Epithelial cell of esophagus (primary cell): ENCODE measurements around the gene NETO2.
"Not testable (repeated sequence)": the region's sequence is repeated elsewhere in the genome, so short reads cannot be mapped to it uniquely, and the experiment has no call there.

Source experiments
- DNase-seq: peaks from one replicate; pipeline ENCODE4 v3.0.0; 2010; ENCODE audit warnings: low read depth
- H3K4me3 ChIP-seq: 2 replicates; pipeline ENCODE4 v1.5.1; 2011; ENCODE audit warnings: mild to moderate bottlenecking, low read length, control low read depth
- TF ChIP-seq, protein P1 (sequence below): IDR thresholded peaks from 2 replicates; pipeline ENCODE4 v1.5.1; 2011; ENCODE audit warnings: low read depth, mild to moderate bottlenecking, low read length, control low read depth, inconsistent platforms; ENCODE audit not compliant: insufficient read depth; ENCODE audit errors: missing control alignments

Gene NETO2

DNA sequence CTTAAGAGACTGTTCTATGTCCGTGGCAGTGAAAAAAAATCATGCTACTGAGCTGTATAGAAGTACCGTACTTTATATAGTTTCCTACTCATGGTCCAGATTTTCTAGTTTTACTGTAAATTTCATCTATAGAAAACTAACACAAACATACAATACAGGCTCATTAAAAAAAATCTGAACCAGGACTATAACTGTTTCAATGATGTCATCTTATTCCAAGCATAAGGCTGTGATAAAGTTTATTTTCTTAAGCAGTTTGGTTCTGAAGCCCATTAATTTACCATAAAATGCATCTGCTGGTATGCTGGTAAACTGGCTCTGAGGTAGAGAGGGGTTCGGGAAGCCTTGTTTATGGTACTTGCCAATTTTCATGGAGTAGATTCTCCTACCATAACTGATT lies 16.7 kb upstream of the NETO2 start:
- DNase-seq: no peak
- no peak overlapping the region for H3K4me3 ChIP-seq
- TF ChIP-seq, protein P1, sequence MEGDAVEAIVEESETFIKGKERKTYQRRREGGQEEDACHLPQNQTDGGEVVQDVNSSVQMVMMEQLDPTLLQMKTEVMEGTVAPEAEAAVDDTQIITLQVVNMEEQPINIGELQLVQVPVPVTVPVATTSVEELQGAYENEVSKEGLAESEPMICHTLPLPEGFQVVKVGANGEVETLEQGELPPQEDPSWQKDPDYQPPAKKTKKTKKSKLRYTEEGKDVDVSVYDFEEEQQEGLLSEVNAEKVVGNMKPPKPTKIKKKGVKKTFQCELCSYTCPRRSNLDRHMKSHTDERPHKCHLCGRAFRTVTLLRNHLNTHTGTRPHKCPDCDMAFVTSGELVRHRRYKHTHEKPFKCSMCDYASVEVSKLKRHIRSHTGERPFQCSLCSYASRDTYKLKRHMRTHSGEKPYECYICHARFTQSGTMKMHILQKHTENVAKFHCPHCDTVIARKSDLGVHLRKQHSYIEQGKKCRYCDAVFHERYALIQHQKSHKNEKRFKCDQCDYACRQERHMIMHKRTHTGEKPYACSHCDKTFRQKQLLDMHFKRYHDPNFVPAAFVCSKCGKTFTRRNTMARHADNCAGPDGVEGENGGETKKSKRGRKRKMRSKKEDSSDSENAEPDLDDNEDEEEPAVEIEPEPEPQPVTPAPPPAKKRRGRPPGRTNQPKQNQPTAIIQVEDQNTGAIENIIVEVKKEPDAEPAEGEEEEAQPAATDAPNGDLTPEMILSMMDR: no peak

GRCh38 chr16:47158992-47159391 lies 15.2 kb upstream of the NETO2 start:
- H3K4me3 ChIP-seq: no peak overlapping the region
- TF ChIP-seq, protein P1: no peak
- no peak for DNase-seq

GRCh38 chr16:47156680-47157215 lies 13.0 kb upstream of the NETO2 start:
- H3K4me3 ChIP-seq: no peak overlapping the region
- TF ChIP-seq, protein P1: no peak
- DNase-seq: no peak

GRCh38 chr16:47152501-47152900 lies 8.8 kb upstream of the NETO2 start:
- H3K4me3 ChIP-seq, DNase-seq: not testable (repeated sequence)

GRCh38 chr16:47150067-47150466 lies 6.3 kb upstream of the NETO2 start:
- TF ChIP-seq, protein P1: no peak
- H3K4me3 ChIP-seq: no peak overlapping the region
- no peak for DNase-seq

DNA sequence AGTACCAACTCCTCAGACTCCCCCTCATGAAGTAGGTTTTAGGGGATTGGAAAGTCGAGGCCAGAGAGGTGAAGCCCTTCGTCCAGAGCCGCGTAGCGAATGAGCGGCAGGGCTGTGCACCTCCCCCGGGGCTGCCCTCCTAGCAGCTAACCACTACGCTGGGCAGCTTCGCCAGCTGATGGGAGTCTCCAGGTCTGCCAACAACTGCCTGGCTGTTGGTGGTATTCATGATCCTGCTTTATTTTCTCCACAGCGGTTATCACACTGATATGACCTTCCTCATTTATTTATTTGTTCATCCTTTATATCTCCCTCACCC lies 773 bp upstream of the NETO2 start:
- DNase-seq: no peak
- TF ChIP-seq, protein P1: no peak
- peak overlapping the region; percentile 54 for H3K4me3 ChIP-seq

DNA sequence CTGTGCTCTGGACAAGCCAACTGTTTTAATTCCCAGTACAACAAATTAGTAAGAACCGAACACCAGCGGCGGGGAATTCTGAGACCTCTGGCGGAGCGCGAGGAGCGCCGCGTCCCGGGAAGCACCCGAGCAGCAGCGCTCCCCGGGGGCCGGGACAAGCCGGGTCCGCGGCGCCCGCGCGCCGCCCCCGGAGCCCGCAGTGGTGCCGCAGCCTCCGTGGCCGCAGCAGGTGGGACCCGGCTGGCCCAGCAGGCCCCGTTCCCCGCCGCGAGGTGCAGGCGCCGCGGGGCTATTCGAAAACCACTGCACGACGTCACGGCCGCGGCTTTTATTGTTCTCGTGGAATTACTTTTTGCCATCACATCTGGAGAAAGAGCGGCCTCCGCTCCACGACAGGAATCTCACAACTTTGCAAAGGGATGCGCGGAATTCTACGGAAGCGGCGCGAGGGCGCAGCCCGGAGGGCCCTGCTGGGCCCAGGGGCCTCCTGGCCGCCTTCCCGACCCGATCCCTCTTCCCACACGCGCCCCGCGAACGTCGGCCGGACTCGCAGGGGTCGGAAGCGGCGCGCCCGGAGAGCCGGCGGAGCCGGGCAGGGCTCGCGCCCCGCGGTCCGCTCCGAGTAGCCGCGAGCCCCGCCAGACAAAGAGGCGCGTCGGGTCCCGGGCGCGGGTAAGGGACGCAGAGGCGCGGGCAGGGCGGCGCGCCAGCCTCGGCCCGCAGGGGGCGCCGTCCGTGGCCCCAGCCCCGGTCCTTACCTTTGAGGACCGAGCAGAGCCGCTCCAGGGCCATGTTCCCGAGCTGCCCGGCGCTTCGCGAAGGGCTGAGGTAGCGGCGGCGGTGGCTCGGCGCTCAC lies 696 bp downstream of the NETO2 start:
- peak; percentile 80 for DNase-seq
- H3K4me3 ChIP-seq: peak overlapping the region; percentile 67

More for the DNA sequence above, 696 bp downstream of the NETO2 start:
- TF ChIP-seq, protein P1: peak; percentile 33
